ENCODE measurements around the gene OTOF.

DNA sequence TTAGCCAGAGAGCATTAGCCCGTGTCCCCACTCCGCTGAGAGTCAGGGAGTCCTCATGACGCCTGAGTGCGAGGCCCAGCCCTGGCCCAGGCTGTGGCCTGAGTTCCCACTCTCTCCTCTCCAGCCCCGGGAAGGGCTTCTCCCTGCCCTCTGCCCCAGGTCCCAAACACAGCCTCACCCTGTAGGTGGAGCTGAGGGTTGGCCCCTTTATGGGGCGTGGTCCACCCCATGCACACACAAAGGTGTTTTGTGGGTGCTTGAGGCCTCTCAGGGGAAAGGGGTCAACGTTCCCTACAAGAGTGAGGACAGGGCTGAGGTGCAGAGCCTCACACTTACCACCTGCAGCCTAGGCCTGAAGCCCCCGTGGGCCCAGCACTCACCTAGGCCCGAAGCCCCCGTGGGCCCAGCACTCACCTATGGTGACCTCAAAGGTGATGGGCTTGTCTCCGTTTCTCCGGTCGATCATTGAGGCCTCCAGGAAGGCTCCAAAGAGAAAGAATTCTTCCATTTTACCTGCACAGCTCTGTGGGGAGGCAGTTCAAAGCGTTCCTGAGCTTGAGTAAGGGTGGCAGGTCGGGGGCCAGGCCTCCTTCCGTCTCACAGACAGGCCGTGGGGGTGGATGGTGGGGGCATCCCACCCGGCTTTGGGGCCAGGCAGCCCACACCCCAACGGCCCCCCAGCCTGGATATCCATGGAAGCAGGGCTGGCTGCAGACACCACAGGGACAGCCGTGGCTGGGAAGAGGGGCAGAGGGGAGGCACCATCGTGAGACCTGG, 2.1 kb upstream of the OTOF start:
- TF ChIP-seq TAF1 (IDR thresholded peaks at IDR 0.05; ENCODE audit: borderline replicate concordance, insufficient read depth, low read length): no peak
- no peak for TF ChIP-seq REST (IDR thresholded peaks at IDR 0.05; ENCODE audit: insufficient read depth in 1 of 2, low read depth in 2 of 2, low read length in 2 of 2)
- no peak for TF ChIP-seq POLR2AphosphoS5 (IDR thresholded peaks at IDR 0.05; ENCODE audit: low read depth, low read length)
- no peak for TF ChIP-seq SIN3A (IDR thresholded peaks at IDR 0.05; ENCODE audit: borderline replicate concordance, insufficient read depth, low read length)
- TF ChIP-seq FOXP2 (optimal IDR thresholded peaks at IDR 0.05; ENCODE audit: borderline replicate concordance, extremely low read depth, extremely low read length, insufficient read depth): no peak

All from PFSK-1 (cell line).